DOHH2 (cell line): Measurements from ENCODE around the gene SAE1.

Source experiments
- H3F3A ChIP-seq: fragments of 200-600 bp; sonication (generic), shearing (Covaris generic); 2 replicates; pipeline ENCODE4 v1.6.0; 2016; ENCODE audit warnings: antibody characterized with exemption, mild to moderate bottlenecking; ENCODE audit not compliant: control insufficient read depth, insufficient read depth
- H3K27ac ChIP-seq: fragments of 200-600 bp; sonication (generic); 2 replicates; pipeline ENCODE4 v1.5.1; 2014; ENCODE audit warnings: low read depth, mild to moderate bottlenecking, low read length, moderate library complexity
- H3K27me3 ChIP-seq: fragments of 200-600 bp; sonication (generic); 2 replicates; pipeline ENCODE4 v1.6.1; 2014; ENCODE audit warnings: mild to moderate bottlenecking, low read length, mixed read lengths; ENCODE audit not compliant: control insufficient read depth
- H3K36me3 ChIP-seq: fragments of 200-600 bp; sonication (generic); 2 replicates; pipeline ENCODE4 v1.6.1; 2014; ENCODE audit warnings: mild to moderate bottlenecking, low read length, moderate library complexity, mixed read lengths; ENCODE audit not compliant: control insufficient read depth
- H3K4me1 ChIP-seq: fragments of 200-600 bp; sonication (generic); 2 replicates; pipeline ENCODE4 v1.6.1; 2014; ENCODE audit warnings: mild to moderate bottlenecking, low read length, mixed read lengths; ENCODE audit not compliant: control insufficient read depth
- H3K4me2 ChIP-seq: fragments of 200-600 bp; sonication (generic); 2 replicates; pipeline ENCODE4 v1.6.0; 2014; ENCODE audit warnings: mild to moderate bottlenecking, low read length, moderate library complexity
- H3K4me3 ChIP-seq: fragments of 200-600 bp; sonication (generic); 2 replicates; pipeline ENCODE4 v1.5.1; 2014; ENCODE audit warnings: mild to moderate bottlenecking, low read length, mixed read lengths
- H3K79me2 ChIP-seq: fragments of 200-600 bp; sonication (generic); 2 replicates; pipeline ENCODE4 v1.6.1; 2014; ENCODE audit warnings: mild to moderate bottlenecking, low read length, mixed read lengths; ENCODE audit not compliant: control insufficient read depth
- H3K9me2 ChIP-seq: fragments of 200-600 bp; sonication (generic); replicated peaks from 2 replicates; pipeline ENCODE4 v1.6.1; 2014; ENCODE audit warnings: mild to moderate bottlenecking, low read length, mixed read lengths; ENCODE audit not compliant: control insufficient read depth
- H3K9me3 ChIP-seq: fragments of 200-600 bp; sonication (generic); 2 replicates; pipeline ENCODE4 v1.6.1; 2014; ENCODE audit warnings: antibody characterized with exemption, low read length, mixed read lengths; ENCODE audit not compliant: control insufficient read depth, insufficient read depth
- H4K20me1 ChIP-seq: fragments of 200-600 bp; sonication (generic); 2 replicates; pipeline ENCODE4 v1.6.0; 2014; ENCODE audit warnings: low read depth, mild to moderate bottlenecking, antibody characterized with exemption, low read length, moderate library complexity; ENCODE audit not compliant: control insufficient read depth, insufficient read depth
- CTCF ChIP-seq: fragments of 200-600 bp; sonication (generic); IDR thresholded peaks from one replicate; pipeline ENCODE4 v1.5.1; 2014; ENCODE audit warnings: antibody characterized with exemption, mild to moderate bottlenecking, low read depth, low read length; ENCODE audit not compliant: poor library complexity, severe bottlenecking
- EZH2phosphoT487 ChIP-seq: fragments of 200-600 bp; sonication (generic); IDR thresholded peaks from 2 replicates; pipeline ENCODE4 v1.6.1; 2017; ENCODE audit warnings: borderline replicate concordance, mild to moderate bottlenecking, antibody characterized with exemption, low read length, moderate library complexity, mixed read lengths

SAE1 gene

GRCh38 chr19:47152632-47153031 lies 22.0 kb downstream of the SAE1 start:
- no peaks in the 10 kb centered on the region for H3K9me3 ChIP-seq
- peaks cover 84% of the 10 kb centered on the region for H3K79me2 ChIP-seq
- H3K27ac ChIP-seq = no peak overlapping the region
- H4K20me1 ChIP-seq = peaks cover 8% of the 10 kb centered on the region
- H3K4me2 ChIP-seq = no peak overlapping the region
- no peaks in the 10 kb centered on the region for H3K27me3 ChIP-seq
- peaks cover 11% of the 10 kb centered on the region for H3F3A ChIP-seq
- H3K4me1 ChIP-seq = peaks cover 28% of the 10 kb centered on the region
- peaks cover 94% of the 10 kb centered on the region for H3K36me3 ChIP-seq
- H3K4me3 ChIP-seq = no peak overlapping the region
- TF ChIP-seq EZH2phosphoT487 (no peak), CTCF (no peak)
- no peaks in the 10 kb centered on the region for H3K9me2 ChIP-seq

- Histone ChIP-seq H3K27ac (no peak overlapping the region), H3K4me3 (no peak overlapping the region), H3K79me2 (peaks cover 85% of the 10 kb centered on the region), H3K9me2 (no peaks in the 10 kb centered on the region), H3K36me3 (peaks cover 95% of the 10 kb centered on the region), H4K20me1 (peaks cover 7% of the 10 kb centered on the region), H3K27me3 (no peaks in the 10 kb centered on the region), H3K4me1 (peaks cover 35% of the 10 kb centered on the region), H3F3A (peaks cover 9% of the 10 kb centered on the region), H3K9me3 (no peaks in the 10 kb centered on the region), H3K4me2 (no peak overlapping the region)
- TF ChIP-seq CTCF = no peak
- TF ChIP-seq EZH2phosphoT487 = no peak
Measured at GRCh38 chr19:47153266-47153665, 22.6 kb downstream of the SAE1 start.

- Histone ChIP-seq H3K36me3 (peaks cover 95% of the 10 kb centered on the region), H3K27ac (no peak overlapping the region), H3K9me3 (no peaks in the 10 kb centered on the region), H4K20me1 (peaks cover 7% of the 10 kb centered on the region), H3K27me3 (no peaks in the 10 kb centered on the region), H3F3A (peaks cover 8% of the 10 kb centered on the region), H3K4me3 (no peak overlapping the region), H3K4me2 (no peak overlapping the region), H3K4me1 (peaks cover 36% of the 10 kb centered on the region), H3K9me2 (no peaks in the 10 kb centered on the region), H3K79me2 (peaks cover 82% of the 10 kb centered on the region)
- no peak for TF ChIP-seq CTCF
- TF ChIP-seq EZH2phosphoT487 = no peak
Measured at GRCh38 chr19:47155148-47155547, 24.5 kb downstream of the SAE1 start.
